DMS53 treated with DMSO at 0.1 percent for 48 hours (cell line): ENCODE results near the gene EEF1AKMT2.
"Not testable (repeated sequence)": the region's sequence is repeated elsewhere in the genome, so short reads cannot be mapped to it uniquely, and the experiment has no call there.

Experiments used
- DNase-seq: peaks from one replicate; lab custom pipeline; 2025; ENCODE audit not compliant: unreplicated experiment; lab: John Stamatoyannopoulos, UW

Gene EEF1AKMT2

GRCh38 chr10:124791547-124792348, at the start of gene EEF1AKMT2:
Gene EEF1AKMT2, minus strand, starts transcription at chr10:124791887. Its CDS starts 54 bp downstream, at chr10:124791833.
- peak; percentile 77 for DNase-seq

- no peak for DNase-seq
Measured at GRCh38 chr10:124837687-124838086, 46.0 kb upstream of the EEF1AKMT2 start.

GRCh38 chr10:124831116-124831515, 39.4 kb upstream of the EEF1AKMT2 start:
- DNase-seq, result no peak

- DNase-seq, result no peak
Measured at GRCh38 chr10:124830445-124830844, 38.8 kb upstream of the EEF1AKMT2 start.

GRCh38 chr10:124829447-124830115, 37.9 kb upstream of the EEF1AKMT2 start:
- DNase-seq, result no peak

GRCh38 chr10:124827474-124827873, 35.8 kb upstream of the EEF1AKMT2 start:
- DNase-seq, result no peak

- no peak for DNase-seq
Measured at GRCh38 chr10:124826262-124826661, 34.6 kb upstream of the EEF1AKMT2 start.

- DNase-seq, result no peak
Measured at GRCh38 chr10:124825702-124826101, 34.0 kb upstream of the EEF1AKMT2 start.

- not testable (repeated sequence) for DNase-seq
Measured at GRCh38 chr10:124824932-124825331, 33.2 kb upstream of the EEF1AKMT2 start.

GRCh38 chr10:124824507-124824906, 32.8 kb upstream of the EEF1AKMT2 start:
- DNase-seq, result no peak

GRCh38 chr10:124821520-124821919, 29.8 kb upstream of the EEF1AKMT2 start:
- DNase-seq, result no peak

GRCh38 chr10:124820121-124820520, 28.4 kb upstream of the EEF1AKMT2 start:
- peak; percentile 71 for DNase-seq

GRCh38 chr10:124802313-124802675, 10.6 kb upstream of the EEF1AKMT2 start:
- no peak for DNase-seq

GRCh38 chr10:124799211-124799610, 7.5 kb upstream of the EEF1AKMT2 start:
- no peak for DNase-seq

- no peak for DNase-seq
Measured at GRCh38 chr10:124798781-124799180, 7.1 kb upstream of the EEF1AKMT2 start.

- DNase-seq, result no peak
Measured at GRCh38 chr10:124798364-124798763, 6.7 kb upstream of the EEF1AKMT2 start.

GRCh38 chr10:124792998-124793352, 1.3 kb upstream of the EEF1AKMT2 start:
- DNase-seq, result no peak

- not testable (repeated sequence) for DNase-seq
Measured at GRCh38 chr10:124782900-124783299, 8.8 kb downstream of the EEF1AKMT2 start.

- no peak for DNase-seq
Measured at GRCh38 chr10:124768791-124769190, 22.9 kb downstream of the EEF1AKMT2 start.

- no peak for DNase-seq
Measured at GRCh38 chr10:124765256-124765655, 26.4 kb downstream of the EEF1AKMT2 start.

GRCh38 chr10:124763267-124763666, 28.4 kb downstream of the EEF1AKMT2 start:
- DNase-seq, result no peak

GRCh38 chr10:124762281-124762680, 29.4 kb downstream of the EEF1AKMT2 start:
- DNase-seq, result no peak
